Cardiac muscle cell (in vitro differentiated cells and primary cell): Measurements from ENCODE around the gene ADCK2. TPM values are rescaled to one million over a fixed set of nuclear protein-coding genes. Genes with fewer than 3 reads are reported as not detected.

ENCODE experiments used
- DNase-seq, 2 donors: peaks; one replicate each; pipeline versions ENCODE4 v3.0.0 to v3.0.0-alpha.2; 2010 to 2017; ENCODE audit warnings: low read depth in 1 of 2, low spot score in 1 of 2
- H3K27ac ChIP-seq: fragments of 200-600 bp; sonication (generic); 2 replicates; pipeline ENCODE4 v1.5.1; 2016
- H3K27me3 ChIP-seq: fragments of 200-600 bp; sonication (generic); 2 replicates; pipeline ENCODE4 v1.6.0; 2016; ENCODE audit warnings: control low read depth
- H3K36me3 ChIP-seq: fragments of 200-600 bp; sonication (generic); 2 replicates; pipeline ENCODE4 v1.5.1; 2016; ENCODE audit warnings: control low read depth
- H3K4me1 ChIP-seq: fragments of 200-600 bp; sonication (generic); 2 replicates; pipeline ENCODE4 v1.8.1; 2017; ENCODE audit warnings: low read depth, mild to moderate bottlenecking, mixed run types
- H3K4me3 ChIP-seq: fragments of 200-600 bp; sonication (generic); 2 replicates; pipeline ENCODE4 v1.5.1; 2016; ENCODE audit warnings: mild to moderate bottlenecking
- H3K9me3 ChIP-seq: fragments of 200-600 bp; sonication (generic); 2 replicates; pipeline ENCODE4 v1.5.1; 2017; ENCODE audit warnings: low read depth, mild to moderate bottlenecking, control low read depth
- polyA plus RNA-seq: library from polyadenylated mRNA; unstranded; fragments of >200 nt; fragmentation: Nextera tagmentation; extraction: Ambion mirVana; gene quantifications from 2 replicates; pipeline ENCODE4 v1.2.1, GENCODE V29; 2016
- total RNA-seq: library from RNA; depleted of rRNA; stranded (reverse); fragments of >200 nt; gene quantifications from 2 replicates; pipeline ENCODE4 v1.2.3, GENCODE V29; 2016
- TF ChIP-seq, protein P1 (sequence below): IDR thresholded peaks from 2 replicates; pipeline ENCODE4 v1.5.1; 2012; ENCODE audit warnings: low read depth, mild to moderate bottlenecking, low read length

The ADCK2 gene
- total and polyA plus RNA-seq, 2 experiments from 2014 or later: 13.9 to 31.1 TPM

DNA sequence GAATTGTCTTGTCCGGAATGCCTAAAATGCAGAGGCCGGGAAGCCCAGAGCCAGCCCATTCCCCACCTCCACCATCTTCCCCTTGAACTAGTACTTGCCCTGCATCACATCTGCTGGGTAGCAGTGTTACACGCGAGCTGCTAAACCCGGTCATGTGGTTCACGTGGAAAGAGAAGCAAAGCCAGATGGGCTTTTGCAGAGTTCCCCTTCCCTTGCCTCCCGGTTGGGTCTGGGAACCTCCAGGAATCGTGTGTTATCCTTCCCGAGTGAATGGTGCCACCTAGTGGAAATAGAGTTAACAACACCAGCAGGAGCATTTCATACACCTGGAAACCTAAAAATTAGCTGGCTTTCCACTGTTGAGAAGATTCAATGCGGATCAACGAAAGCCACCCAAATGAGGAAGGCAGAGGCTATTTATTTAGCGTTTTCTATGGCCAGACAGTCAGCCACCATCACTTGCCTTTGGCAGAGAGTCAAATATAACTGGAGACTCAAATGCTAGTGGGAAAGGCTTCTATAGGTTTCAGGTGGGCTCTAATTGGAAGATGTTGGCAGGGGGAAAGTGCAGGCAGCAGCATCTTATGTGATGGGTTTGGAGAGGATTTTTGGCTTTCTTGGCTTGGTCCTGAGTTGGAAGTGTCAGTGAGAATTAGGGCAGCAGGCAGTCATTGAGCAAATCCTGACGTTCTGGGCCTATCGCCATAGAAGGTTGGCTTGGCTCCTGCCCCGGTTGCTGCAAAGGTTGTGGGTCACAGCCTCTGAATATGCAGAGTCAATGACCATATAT, 19.2 kb upstream of the ADCK2 start:
- TF ChIP-seq, protein P1, sequence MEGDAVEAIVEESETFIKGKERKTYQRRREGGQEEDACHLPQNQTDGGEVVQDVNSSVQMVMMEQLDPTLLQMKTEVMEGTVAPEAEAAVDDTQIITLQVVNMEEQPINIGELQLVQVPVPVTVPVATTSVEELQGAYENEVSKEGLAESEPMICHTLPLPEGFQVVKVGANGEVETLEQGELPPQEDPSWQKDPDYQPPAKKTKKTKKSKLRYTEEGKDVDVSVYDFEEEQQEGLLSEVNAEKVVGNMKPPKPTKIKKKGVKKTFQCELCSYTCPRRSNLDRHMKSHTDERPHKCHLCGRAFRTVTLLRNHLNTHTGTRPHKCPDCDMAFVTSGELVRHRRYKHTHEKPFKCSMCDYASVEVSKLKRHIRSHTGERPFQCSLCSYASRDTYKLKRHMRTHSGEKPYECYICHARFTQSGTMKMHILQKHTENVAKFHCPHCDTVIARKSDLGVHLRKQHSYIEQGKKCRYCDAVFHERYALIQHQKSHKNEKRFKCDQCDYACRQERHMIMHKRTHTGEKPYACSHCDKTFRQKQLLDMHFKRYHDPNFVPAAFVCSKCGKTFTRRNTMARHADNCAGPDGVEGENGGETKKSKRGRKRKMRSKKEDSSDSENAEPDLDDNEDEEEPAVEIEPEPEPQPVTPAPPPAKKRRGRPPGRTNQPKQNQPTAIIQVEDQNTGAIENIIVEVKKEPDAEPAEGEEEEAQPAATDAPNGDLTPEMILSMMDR: peak; percentile 80

DNA sequence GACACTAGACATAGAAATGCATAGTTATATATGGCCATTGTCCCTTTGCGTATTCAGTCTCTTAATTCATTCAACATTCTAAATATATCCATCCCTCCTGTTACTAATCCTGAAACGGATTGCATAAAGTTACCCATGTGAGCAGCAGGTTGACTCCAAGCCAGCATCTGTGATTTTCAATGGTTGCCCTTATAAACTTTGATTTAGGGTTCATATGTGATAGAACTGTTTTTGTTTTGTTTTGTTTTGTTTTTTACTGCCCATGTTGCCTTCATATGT, 18.7 kb upstream of the ADCK2 start:
- no peak for DNase-seq
- Histone ChIP-seq H3K27ac (no peak overlapping the region), H3K9me3 (no peaks in the 10 kb centered on the region)

More for the DNA sequence above, 19.2 kb upstream of the ADCK2 start:
- Histone ChIP-seq H3K27ac (no peak overlapping the region), H3K9me3 (no peaks in the 10 kb centered on the region), H3K4me1 (peaks cover 9% of the 10 kb centered on the region), H3K36me3 (no peaks in the 10 kb centered on the region), H3K4me3 (no peak overlapping the region), H3K27me3 (no peaks in the 10 kb centered on the region)
- DNase-seq: peak; percentile 86 to 87

DNA sequence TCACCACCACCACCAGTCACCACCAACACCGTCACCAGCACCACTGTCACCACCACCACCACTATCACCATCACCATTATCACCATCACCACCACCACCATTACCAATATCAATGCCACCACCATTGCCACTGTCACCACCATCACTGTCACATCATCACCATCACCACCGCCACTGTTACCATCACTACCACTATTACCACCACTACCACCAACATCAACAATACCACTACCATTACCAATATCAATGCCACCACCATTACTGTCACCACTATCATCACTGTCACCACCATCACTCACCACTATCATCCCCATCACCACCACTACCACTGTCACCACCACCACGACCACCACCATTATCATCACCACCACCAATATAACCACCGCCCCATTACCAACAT, 18.1 kb upstream of the ADCK2 start:
- H3K27ac ChIP-seq: no peak overlapping the region
- DNase-seq: no peak
- H3K9me3 ChIP-seq: no peaks in the 10 kb centered on the region
- TF ChIP-seq, protein P1: no peak
- peaks cover 9% of the 10 kb centered on the region for H3K4me1 ChIP-seq
- no peak overlapping the region for H3K4me3 ChIP-seq
- no peaks in the 10 kb centered on the region for H3K27me3 ChIP-seq
- H3K36me3 ChIP-seq: no peaks in the 10 kb centered on the region

More for the DNA sequence above, 18.7 kb upstream of the ADCK2 start:
- H3K36me3 ChIP-seq: no peaks in the 10 kb centered on the region
- H3K4me1 ChIP-seq: peaks cover 9% of the 10 kb centered on the region
- no peaks in the 10 kb centered on the region for H3K27me3 ChIP-seq
- H3K4me3 ChIP-seq: no peak overlapping the region
- TF ChIP-seq, protein P1: no peak

DNA sequence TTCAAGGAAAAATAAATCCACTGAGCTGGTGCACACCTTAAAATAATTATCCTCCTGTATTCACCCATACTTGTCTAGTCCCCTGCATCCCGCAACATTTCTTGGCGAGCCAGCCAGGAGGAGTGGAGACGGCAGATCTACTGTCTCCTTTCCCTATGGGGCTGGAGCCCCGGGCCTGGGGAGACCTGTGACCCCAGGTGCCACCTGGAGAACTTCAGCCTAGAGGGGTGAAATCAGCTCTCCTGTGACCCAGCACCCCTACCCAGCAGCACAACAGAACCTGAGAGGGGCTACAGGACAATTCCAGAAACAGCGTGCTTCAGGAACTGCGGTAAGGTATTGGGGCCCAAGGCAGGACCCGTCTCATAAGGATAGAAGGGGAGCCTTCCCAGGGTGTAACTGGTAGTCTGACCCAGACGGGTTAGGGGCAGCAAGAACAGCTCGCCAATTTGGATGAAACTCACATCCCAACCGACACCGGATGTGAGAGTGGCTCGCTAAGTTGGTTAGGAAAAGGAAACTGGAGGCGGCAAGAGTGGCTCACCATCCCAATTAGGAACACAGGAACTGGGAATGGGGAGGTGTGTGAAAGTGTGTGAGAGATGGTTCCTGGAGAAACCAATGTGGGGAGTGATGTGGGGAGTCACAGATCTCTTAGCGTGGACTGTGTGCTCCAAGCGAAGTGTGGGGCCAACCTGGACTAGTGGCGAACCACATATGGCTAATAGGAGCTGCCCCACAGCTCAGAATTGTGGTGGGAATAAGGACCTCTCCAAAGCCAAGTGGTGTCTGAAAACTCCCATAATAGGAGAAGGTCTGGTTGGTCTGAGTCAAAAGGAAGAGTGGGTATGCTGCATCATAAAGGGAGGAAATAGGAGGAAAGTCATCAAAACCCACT, 17.0 kb upstream of the ADCK2 start:
- Histone ChIP-seq H3K4me3 (no peak overlapping the region), H3K27me3 (no peaks in the 10 kb centered on the region), H3K4me1 (peaks cover 9% of the 10 kb centered on the region), H3K9me3 (no peaks in the 10 kb centered on the region), H3K27ac (peak overlapping the region; percentile 76), H3K36me3 (no peaks in the 10 kb centered on the region)
- TF ChIP-seq, protein P1: no peak
- no peak for DNase-seq

DNA sequence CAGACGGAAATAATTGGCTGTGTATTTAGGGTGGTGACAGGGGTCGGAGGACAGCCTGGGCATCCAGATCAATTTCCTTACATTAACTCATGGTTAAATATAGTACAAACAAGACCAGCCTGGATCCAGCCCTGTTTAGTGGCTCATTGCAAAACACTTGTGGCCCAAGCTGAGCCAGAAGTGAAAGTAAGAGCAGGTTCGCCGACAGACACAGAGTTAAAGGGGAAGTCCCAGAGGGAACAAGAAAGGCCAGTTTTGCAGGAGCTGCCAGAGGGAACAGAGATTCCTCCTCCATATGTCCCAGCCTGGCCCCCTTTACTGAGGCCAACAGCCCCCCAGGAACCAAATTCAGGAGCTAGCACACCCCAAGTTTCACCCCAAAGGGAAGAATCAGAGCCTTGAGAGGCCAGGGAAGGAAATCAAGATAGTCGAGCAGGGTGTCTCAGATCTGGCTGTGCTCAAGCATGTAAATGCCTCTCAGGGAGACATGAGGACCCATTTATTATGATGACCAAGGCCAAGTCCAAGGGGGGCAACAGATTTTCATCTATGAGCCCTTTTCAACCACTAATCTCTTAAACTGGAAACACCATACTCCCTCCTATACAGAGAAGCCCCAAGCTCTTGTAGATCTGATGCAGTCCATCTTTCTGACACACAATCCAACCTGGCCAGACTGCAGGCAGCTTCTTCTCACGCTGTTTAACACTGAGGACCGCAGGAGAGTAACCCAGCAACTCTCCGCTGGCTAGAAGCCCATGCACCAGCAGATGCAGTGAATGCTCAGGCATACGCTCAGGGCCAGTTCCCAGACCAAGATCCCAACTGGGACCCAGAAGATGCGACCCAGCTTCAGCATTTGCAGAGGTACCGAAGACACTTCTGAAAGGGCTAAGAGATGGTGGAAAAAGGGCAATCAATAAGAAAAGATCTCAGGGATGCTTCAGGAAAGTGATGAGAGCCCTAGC, 15.9 kb upstream of the ADCK2 start:
- peak; percentile 69 to 80 for DNase-seq

More for the DNA sequence above, 15.9 kb upstream of the ADCK2 start:
- Histone ChIP-seq H3K27me3 (no peaks in the 10 kb centered on the region), H3K4me1 (peaks cover 9% of the 10 kb centered on the region), H3K9me3 (no peaks in the 10 kb centered on the region), H3K27ac (peak overlapping the region; percentile 76), H3K4me3 (no peak overlapping the region), H3K36me3 (no peaks in the 10 kb centered on the region)
- TF ChIP-seq, protein P1: no peak
